NCI-H2227 treated with DMSO at 0.1 percent for 48 hours (cell line): ENCODE measurements around the gene C1orf226.
"Not testable (repeated sequence)": the region's sequence is repeated elsewhere in the genome, so short reads cannot be mapped to it uniquely, and the experiment has no call there.

Source experiments
- DNase-seq: peaks from one replicate; lab custom pipeline; 2025; lab: John Stamatoyannopoulos, UW

The C1orf226 gene, protein sequence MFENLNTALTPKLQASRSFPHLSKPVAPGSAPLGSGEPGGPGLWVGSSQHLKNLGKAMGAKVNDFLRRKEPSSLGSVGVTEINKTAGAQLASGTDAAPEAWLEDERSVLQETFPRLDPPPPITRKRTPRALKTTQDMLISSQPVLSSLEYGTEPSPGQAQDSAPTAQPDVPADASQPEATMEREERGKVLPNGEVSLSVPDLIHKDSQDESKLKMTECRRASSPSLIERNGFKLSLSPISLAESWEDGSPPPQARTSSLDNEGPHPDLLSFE

DNA sequence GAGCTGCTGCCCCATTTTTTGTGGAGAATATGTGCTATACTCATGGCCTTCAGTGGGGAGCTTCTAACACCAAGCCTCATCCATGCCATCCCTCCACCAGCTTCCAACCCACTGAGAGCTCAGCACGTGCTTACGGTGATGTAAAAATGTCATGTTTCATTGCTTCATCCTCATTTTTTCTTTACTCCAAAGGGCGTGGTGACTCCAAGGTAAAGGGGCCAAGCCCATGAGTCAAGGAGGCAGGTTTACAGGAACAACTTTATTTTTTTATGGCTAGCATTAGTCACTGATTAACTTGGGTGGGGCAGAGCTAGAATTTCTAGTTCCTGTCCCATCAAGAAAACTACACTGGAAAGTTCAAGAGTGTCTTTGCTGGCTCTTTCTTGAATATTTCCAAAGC is at the start of gene C1orf226:
Gene C1orf226 (plus strand): TSS at position 346 of the 400 bp plus-strand sequence. CDS start 174 bp downstream, outside the sequence.
- DNase-seq, result no peak

DNA sequence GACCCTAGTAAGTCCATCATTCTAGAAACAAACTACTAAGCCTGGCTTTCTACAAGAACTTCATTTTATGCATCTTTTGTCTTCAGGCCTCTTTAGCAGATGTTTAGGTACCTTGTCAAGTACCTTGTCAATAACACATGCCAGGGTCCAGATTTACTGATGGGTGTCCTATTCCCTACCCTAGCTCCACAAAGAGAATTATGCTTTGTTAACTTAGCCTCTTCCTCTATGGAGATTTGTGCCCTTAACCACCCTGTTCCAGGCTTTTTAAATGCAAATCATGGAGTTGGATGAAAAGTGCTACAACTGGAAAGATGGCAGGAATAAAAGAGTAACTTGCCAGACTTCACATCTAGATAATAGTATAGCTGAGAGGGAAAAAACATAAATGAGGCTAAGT is 47.5 kb upstream of the C1orf226 start:
- DNase-seq, result no peak

- no peak for DNase-seq
Observed at GRCh38 chr1:162335126-162335525, 46.4 kb upstream of the C1orf226 start.

- DNase-seq, result peak; percentile 52
Observed at GRCh38 chr1:162336621-162337285, 44.8 kb upstream of the C1orf226 start.

GRCh38 chr1:162342452-162342983 is 39.0 kb upstream of the C1orf226 start:
- DNase-seq, result no peak

DNA sequence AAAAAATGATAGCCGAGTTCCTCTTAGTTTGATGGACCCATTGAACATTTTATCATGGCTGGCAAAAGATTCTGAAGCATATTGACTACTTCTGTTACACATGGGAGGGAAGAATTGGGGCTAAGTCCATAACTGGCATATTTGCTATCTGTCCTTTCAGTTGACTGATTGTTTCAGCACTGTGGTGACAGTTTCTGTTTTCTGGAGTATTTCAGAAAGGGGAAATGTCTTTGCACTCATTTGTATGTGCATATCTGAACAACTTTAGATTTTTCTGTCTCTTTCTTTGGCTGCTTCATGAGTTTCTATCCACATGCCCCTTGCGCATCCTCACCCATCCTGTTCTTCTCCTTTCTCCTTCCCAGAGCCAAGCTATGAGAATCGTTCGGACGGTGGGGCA is 38.1 kb upstream of the C1orf226 start:
- no peak for DNase-seq

DNA sequence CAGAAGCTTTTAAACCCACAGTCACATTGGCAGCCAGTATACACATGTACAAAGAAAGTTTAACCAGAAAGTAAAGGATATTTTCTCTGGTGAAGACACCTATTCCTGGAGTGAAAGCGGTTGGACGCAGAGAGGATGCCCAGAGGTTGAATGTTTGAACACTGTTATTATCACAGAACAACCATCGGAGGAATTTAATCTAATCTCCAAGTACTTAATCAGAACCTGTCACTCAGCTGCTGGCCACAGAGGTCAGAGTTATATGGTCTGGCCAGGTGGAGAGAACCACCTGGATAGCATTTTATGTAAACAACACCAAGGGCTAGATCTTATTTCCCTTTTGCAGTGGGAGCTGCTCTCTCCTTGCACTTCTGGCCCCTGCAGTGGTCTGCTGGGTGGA is 34.2 kb upstream of the C1orf226 start:
- DNase-seq, result no peak

GRCh38 chr1:162349635-162350330 is 31.7 kb upstream of the C1orf226 start:
- DNase-seq, result no peak

DNA sequence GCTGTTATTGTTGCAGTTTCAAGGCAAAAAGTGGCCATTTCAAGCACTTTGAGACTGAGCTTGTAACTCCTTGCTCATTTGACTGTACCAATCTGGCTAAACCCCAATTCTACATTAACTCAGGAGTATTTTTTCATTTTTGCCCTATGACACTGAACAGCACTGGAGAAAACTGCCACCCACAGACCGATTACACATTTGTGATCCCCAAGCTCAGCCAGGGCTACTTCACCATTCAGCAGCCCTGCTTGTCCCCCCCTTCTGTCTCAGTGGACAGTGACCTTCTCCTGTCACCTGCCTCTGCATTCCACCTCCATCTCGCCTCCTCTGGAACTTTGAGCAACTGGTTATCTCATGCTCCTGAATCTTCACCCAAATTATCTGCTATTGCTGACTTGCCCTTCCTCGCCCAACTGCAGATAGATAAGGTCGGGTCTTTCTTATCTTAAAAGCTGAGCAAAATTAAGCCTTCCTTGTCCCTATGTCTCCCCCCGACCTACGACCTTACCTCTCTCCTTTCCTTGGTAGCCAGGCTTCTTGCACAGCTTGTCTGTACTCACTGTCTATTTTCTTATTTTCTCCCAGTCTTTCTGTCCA is 30.2 kb upstream of the C1orf226 start:
- DNase-seq, result no peak

DNA sequence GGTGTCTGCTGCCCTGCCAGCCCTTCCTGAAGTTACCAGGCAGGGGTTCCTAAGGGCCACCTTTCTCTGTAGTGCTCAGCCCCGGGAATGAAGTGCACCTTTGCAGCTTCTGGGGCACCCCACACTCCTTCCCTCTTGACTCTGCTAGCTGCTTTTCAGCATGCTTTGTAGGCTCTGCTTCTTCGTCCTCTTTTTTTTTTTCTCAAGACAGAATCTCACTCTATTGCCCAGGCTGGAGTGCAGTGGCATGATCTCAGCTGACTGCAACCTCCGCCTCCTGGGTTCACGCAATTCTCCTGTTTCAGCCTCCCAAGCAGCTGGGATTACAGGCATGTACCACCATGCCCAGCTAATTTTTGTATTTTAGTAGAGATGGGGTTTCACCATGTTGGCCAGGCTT is 29.7 kb upstream of the C1orf226 start:
- DNase-seq, result not testable (repeated sequence)

- DNase-seq, result no peak
Observed at GRCh38 chr1:162353078-162353477, 28.4 kb upstream of the C1orf226 start.

- DNase-seq, result no peak
Observed at GRCh38 chr1:162353702-162354101, 27.8 kb upstream of the C1orf226 start.

- DNase-seq, result peak; percentile 13
Observed at GRCh38 chr1:162357681-162358266, 23.8 kb upstream of the C1orf226 start.

DNA sequence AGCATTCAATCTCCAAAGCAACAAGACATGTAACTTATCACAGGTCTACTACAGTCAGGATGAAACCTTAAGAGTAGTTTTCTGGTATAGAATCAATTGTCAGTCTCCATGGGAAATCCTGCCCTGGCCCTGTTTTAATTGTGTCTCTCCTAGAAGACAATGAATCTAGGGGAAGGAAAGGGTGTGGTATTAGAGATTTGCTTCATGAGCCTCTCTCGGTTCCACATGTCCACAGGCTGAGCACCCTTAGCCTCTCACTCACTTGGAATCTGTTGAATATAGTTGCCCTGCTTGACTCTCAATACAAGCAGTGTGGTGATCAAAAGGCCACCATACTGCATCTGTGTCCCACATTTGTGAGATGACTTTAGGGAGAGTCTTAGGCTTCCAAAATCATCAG is 22.6 kb upstream of the C1orf226 start:
- DNase-seq, result no peak

- DNase-seq, result no peak
Observed at GRCh38 chr1:162359523-162360236, 21.8 kb upstream of the C1orf226 start.

DNA sequence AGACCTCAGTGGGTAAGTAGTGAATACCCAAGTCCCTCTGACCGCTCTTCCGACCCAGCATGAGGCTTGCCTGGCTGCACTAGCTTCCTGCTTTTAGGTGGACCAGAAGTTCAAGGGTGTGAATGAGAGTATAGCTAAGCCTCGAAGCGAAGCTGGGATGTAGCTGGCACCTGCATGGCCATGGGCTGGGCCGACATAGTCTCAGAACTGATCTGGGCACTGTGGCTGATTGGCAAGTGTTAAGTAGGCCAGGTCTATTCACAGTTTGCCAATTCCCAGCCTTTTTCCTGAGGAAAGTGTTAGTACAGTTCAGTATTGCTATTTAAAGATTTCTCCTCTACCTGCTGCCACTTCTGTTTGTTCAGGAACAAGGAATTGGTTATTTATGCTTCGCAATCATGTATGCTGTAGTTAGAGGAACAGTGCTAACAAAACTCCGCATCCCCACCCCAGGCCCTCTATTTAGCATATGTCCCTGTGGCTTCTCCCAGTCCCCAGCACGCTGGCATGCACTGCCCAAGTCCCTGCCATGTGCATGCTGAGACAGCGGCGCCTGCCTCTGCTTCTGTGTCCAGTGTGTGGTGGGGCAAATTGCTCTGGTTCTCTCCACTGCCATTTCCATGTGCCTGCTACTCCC is 21.2 kb upstream of the C1orf226 start:
- no peak for DNase-seq

DNA sequence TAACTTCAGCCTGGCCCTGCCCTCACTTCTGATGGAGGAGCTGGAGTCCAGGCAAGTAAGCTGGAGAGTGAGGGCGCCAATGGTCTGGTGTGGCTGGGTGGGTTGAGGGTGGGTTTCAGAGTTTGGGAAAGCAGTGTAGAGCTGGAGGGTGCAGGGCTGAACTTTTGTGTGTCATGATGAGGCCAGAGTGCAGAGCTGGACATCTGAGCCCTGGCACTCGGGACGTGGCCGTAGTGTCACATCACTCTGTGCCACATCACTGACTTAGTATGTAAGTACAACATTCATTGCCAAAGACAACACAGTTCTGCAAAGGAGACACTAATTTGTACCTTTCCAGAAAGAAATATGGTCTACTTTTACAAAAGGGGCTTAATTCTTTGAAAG is 20.7 kb upstream of the C1orf226 start:
- DNase-seq, result no peak

DNA sequence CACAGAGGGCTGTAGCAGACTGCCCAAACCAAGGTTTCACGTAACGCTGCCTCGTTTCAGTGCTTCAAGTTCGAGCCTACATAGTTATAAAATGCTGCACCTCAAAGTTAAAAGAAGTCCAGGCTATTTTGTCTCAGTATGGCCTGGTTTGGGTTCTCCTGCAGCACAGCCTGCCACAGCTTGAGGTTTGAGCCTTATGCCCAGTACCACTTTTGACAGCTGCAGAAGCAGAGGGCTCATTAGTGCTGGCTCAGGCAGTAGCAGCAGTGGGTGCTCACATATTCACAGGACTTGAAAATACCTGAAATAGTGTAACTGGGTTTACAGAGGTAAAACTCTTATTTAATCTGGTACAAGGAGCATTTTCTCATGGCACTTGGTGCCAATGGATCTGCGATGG is 20.2 kb upstream of the C1orf226 start:
- DNase-seq, result no peak

GRCh38 chr1:162363823-162364222 is 17.7 kb upstream of the C1orf226 start:
- DNase-seq, result no peak

- DNase-seq, result no peak
Observed at GRCh38 chr1:162364498-162364897, 17.0 kb upstream of the C1orf226 start.
